H1 (cell line): ENCODE measurements around the gene PTPRD. TPM values are rescaled to one million over a fixed set of nuclear protein-coding genes. Genes with fewer than 3 reads are reported as not detected.

Source experiments
- CTCF ChIA-PET: fragments of 300-600 bp; sonication (Branson Sonifier 250); formaldehyde crosslinking; loops from one replicate; lab custom pipeline; 2021; ENCODE audit not compliant: partially characterized antibody; lab: Charles Lee
- POLR2A ChIA-PET: fragments of 300-600 bp; sonication (Branson Sonifier 250); formaldehyde crosslinking; loops from one replicate; lab custom pipeline; 2021; ENCODE audit warnings: inconsistent platforms; ENCODE audit not compliant: partially characterized antibody; lab: Charles Lee
- DNase-seq, 2 experiments: peaks; one replicate each; pipeline versions ENCODE4 v3.0.0 to v3.0.0-alpha.2; 2010 to 2022; ENCODE audit warnings: low spot score in 2 of 2, low read depth in 1 of 2, mixed read lengths in 1 of 2
- FAIRE-seq: peaks from 2 replicates; lab custom pipeline; 2011; peaks lifted over from hg19 to GRCh38; lab: Jason Lieb, UNC
- H2AFZ ChIP-seq: 2 replicates; pipeline ENCODE4 v1.8.1; 2012; ENCODE audit warnings: low read length, inconsistent platforms
- H2AK5ac ChIP-seq: 2 replicates; pipeline ENCODE4 v1.6.1; 2013; ENCODE audit warnings: low read depth, low read length
- H2BK120ac ChIP-seq: replicated peaks from 2 replicates; pipeline ENCODE3; 2013; ENCODE audit warnings: low read depth, low read length, inconsistent platforms
- H2BK12ac ChIP-seq: 2 replicates; pipeline ENCODE4 v1.6.1; 2013; ENCODE audit warnings: low read depth, low read length
- H2BK15ac ChIP-seq: 2 replicates; pipeline ENCODE4 v1.6.1; 2013; ENCODE audit warnings: low read length
- H2BK20ac ChIP-seq: 2 replicates; pipeline ENCODE4 v1.6.1; 2013; ENCODE audit warnings: low read length
- H2BK5ac ChIP-seq: 2 replicates; pipeline ENCODE4 v1.6.1; 2013; ENCODE audit warnings: low read depth, low read length
- H3K14ac ChIP-seq: 2 replicates; pipeline ENCODE4 v1.6.1; 2013; ENCODE audit warnings: inconsistent platforms; ENCODE audit not compliant: insufficient read length
- H3K18ac ChIP-seq: 2 replicates; pipeline ENCODE4 v1.6.1; 2013; ENCODE audit warnings: low read length; ENCODE audit errors: extremely low read depth
- H3K23ac ChIP-seq: 2 replicates; pipeline ENCODE4 v1.6.1; 2013; ENCODE audit warnings: inconsistent platforms; ENCODE audit not compliant: insufficient read length
- H3K23me2 ChIP-seq: 2 replicates; pipeline ENCODE4 v1.6.1; 2013; ENCODE audit warnings: low read depth, low read length
- H3K27ac ChIP-seq: 2 replicates; pipeline ENCODE4 v1.6.1; 2011; ENCODE audit warnings: low read depth, low read length, inconsistent platforms
- H3K27me3 ChIP-seq, 4 experiments: replicated peaks in 1 of 4; 1 replicate in 1 of 4; 2 replicates in 3 of 4; pipeline versions ENCODE4 v1.6.1 to v1.8.1; 2011 to 2013; ENCODE audit warnings: low read length in 3 of 4, mild to moderate bottlenecking in 3 of 4, inconsistent platforms in 2 of 4, mixed read lengths in 2 of 4, moderate library complexity in 1 of 4; ENCODE audit not compliant: control insufficient read depth in 3 of 4, insufficient read depth in 3 of 4; ENCODE audit errors: extremely low read depth in 1 of 4
- H3K36me3 ChIP-seq, 4 experiments: 2 replicates each; pipeline versions ENCODE4 v1.6.1 to v1.8.1; 2011 to 2013; ENCODE audit warnings: mild to moderate bottlenecking in 4 of 4, low read length in 3 of 4, moderate library complexity in 2 of 4, control low read depth in 1 of 4, inconsistent platforms in 1 of 4; ENCODE audit not compliant: insufficient read depth in 4 of 4, control insufficient read depth in 2 of 4
- H3K4ac ChIP-seq: replicated peaks from 2 replicates; pipeline ENCODE3; 2013; ENCODE audit warnings: low read length, low read depth, mixed read lengths, inconsistent platforms; ENCODE audit not compliant: insufficient read length
- H3K4me1 ChIP-seq, 4 experiments: replicated peaks in 1 of 4; 1 replicate in 1 of 4; 2 replicates in 3 of 4; pipeline versions ENCODE4 v1.6.1 to v1.8.1; 2011 to 2013; ENCODE audit warnings: low read length in 3 of 4, inconsistent platforms in 2 of 4, mixed read lengths in 1 of 4; ENCODE audit not compliant: insufficient read depth in 4 of 4, control insufficient read depth in 3 of 4
- H3K4me2 ChIP-seq, 2 experiments: 2 replicates each; pipeline versions ENCODE4 v1.6.1 to v1.8.1; 2011 to 2013; ENCODE audit warnings: low read depth in 2 of 2, low read length in 2 of 2, control low read depth in 1 of 2, inconsistent platforms in 1 of 2, mild to moderate bottlenecking in 1 of 2; ENCODE audit not compliant: insufficient read depth in 1 of 2
- H3K4me3 ChIP-seq, 4 experiments: fragments of 200-600, 300-600 bp in 1 of 4; sonication (generic), shearing (Covaris generic), sonication (Bioruptor Twin) in 1 of 4; 2 replicates each; pipeline versions ENCODE4 v1.5.1 to v1.8.1; 2011 to 2016; ENCODE audit warnings: low read length in 4 of 4, low read depth in 3 of 4, control low read depth in 2 of 4, inconsistent platforms in 2 of 4, mild to moderate bottlenecking in 2 of 4, mixed read lengths in 1 of 4, moderate library complexity in 1 of 4; ENCODE audit not compliant: insufficient read depth in 2 of 4; ENCODE audit errors: extremely low read depth in 1 of 4
- H3K56ac ChIP-seq: replicated peaks from 2 replicates; pipeline ENCODE3; 2013; ENCODE audit warnings: low read depth, mild to moderate bottlenecking, mixed read lengths, low read length, inconsistent platforms; ENCODE audit not compliant: insufficient read length
- H3K79me1 ChIP-seq: 2 replicates; pipeline ENCODE4 v1.6.1; 2013; ENCODE audit warnings: low read depth, low read length, control low read depth
- H3K79me2 ChIP-seq, 2 experiments: 2 replicates each; pipeline versions ENCODE4 v1.6.1 to v1.8.1; 2012 to 2013; ENCODE audit warnings: low read length in 2 of 2, mild to moderate bottlenecking in 2 of 2, inconsistent platforms in 1 of 2; ENCODE audit not compliant: insufficient read depth in 2 of 2, control insufficient read depth in 1 of 2
- H3K9ac ChIP-seq, 4 experiments: replicated peaks in 1 of 4; 1 replicate in 1 of 4; 2 replicates in 3 of 4; pipeline versions ENCODE4 v1.6.1 to v1.8.1; 2011 to 2013; ENCODE audit warnings: low read depth in 3 of 4, low read length in 3 of 4, control low read depth in 2 of 4, mild to moderate bottlenecking in 2 of 4, moderate library complexity in 2 of 4, inconsistent platforms in 1 of 4; ENCODE audit errors: extremely low read depth in 1 of 4
- H3K9me3 ChIP-seq, 2 experiments: 2 replicates each; pipeline versions ENCODE4 v1.6.1 to v1.8.1; 2012 to 2013; ENCODE audit warnings: mild to moderate bottlenecking in 2 of 2, moderate library complexity in 2 of 2, control low read depth in 1 of 2, inconsistent platforms in 1 of 2, low read depth in 1 of 2, low read length in 1 of 2, mixed read lengths in 1 of 2; ENCODE audit not compliant: insufficient read depth in 2 of 2
- H4K20me1 ChIP-seq, 2 experiments: replicated peaks in 1 of 2; 2 replicates each; pipeline versions ENCODE3 to v1.8.1; 2011 to 2013; ENCODE audit warnings: inconsistent platforms in 2 of 2, low read length in 2 of 2, mild to moderate bottlenecking in 1 of 2; ENCODE audit not compliant: insufficient read depth in 2 of 2, control insufficient read depth in 1 of 2
- H4K5ac ChIP-seq: 2 replicates; pipeline ENCODE4 v1.6.1; 2013; ENCODE audit warnings: low read length, low read depth, mixed read lengths, inconsistent platforms; ENCODE audit not compliant: insufficient read length
- H4K8ac ChIP-seq: 2 replicates; pipeline ENCODE4 v1.8.0; 2013; ENCODE audit warnings: mild to moderate bottlenecking, moderate library complexity, low read length, inconsistent platforms; ENCODE audit not compliant: insufficient read depth; ENCODE audit errors: extremely low read depth
- H4K91ac ChIP-seq: replicated peaks from 2 replicates; pipeline ENCODE3; 2013; ENCODE audit warnings: low read length, mixed read lengths, inconsistent platforms; ENCODE audit not compliant: insufficient read length
- BCL11A ChIP-seq, 2 experiments: IDR thresholded peaks; one replicate each; pipeline ENCODE4 v1.6.1; 2011; ENCODE audit warnings: low read depth in 2 of 2, low read length in 2 of 2, mild to moderate bottlenecking in 2 of 2
- JUN ChIP-seq: IDR thresholded peaks from 2 replicates; pipeline ENCODE4 v1.6.1; 2011; ENCODE audit warnings: low read depth, mild to moderate bottlenecking, improper control_type of control experiment, low read length
- JUND ChIP-seq: IDR thresholded peaks from 2 replicates; pipeline ENCODE4 v1.6.1; 2011; ENCODE audit warnings: mild to moderate bottlenecking, improper control_type of control experiment, low read length
- TAF1 ChIP-seq: IDR thresholded peaks from 2 replicates; pipeline ENCODE4 v1.6.1; 2011; ENCODE audit warnings: mild to moderate bottlenecking, low read depth, low read length
- TCF12 ChIP-seq: IDR thresholded peaks from 2 replicates; pipeline ENCODE4 v1.6.1; 2011; ENCODE audit warnings: low read depth, mild to moderate bottlenecking, low read length
- ZNF274 ChIP-seq: IDR thresholded peaks from 2 replicates; pipeline ENCODE4 v1.7.0; 2012; ENCODE audit warnings: low read length, borderline replicate concordance; ENCODE audit errors: extremely low read depth
- WGBS, 2 experiments: shearing (Covaris generic) in 1 of 2; methylation state at CpG; one replicate each; pipeline versions ENCODE4 v1.1.6 to v1.1.7; 2013 to 2015; ENCODE audit warnings: low lambda C conversion rate in 2 of 2, mixed read lengths in 2 of 2, inconsistent platforms in 1 of 2, low coverage in 1 of 2, missing lambda C conversion rate in 1 of 2; ENCODE audit not compliant: insufficient replicate concordance in 2 of 2, insufficient coverage in 1 of 2, insufficient read length in 1 of 2; ENCODE audit errors: extremely low coverage in 1 of 2, missing lambda C conversion rate in 1 of 2; 5-methylcytosine and 5-hydroxymethylcytosine counted together
- polyA plus RNA-seq, 7 experiments: library from polyadenylated mRNA; depleted of rRNA in 3 of 7; stranded (reverse) in 5 of 7; unstranded in 2 of 7; fragments of >200 nt in 5 of 7; fragments of 200-250 nt in 2 of 7; gene quantifications; 1 replicate in 5 of 7; 2 replicates in 1 of 7; 4 replicates in 1 of 7; pipeline versions ENCODE4 v1.2.1 to v1.2.3, GENCODE V29; 2011 to 2013; ENCODE audit warnings: missing spikeins in 2 of 7, mixed read lengths in 2 of 7
- total RNA-seq: library from RNA; stranded (reverse); fragmentation: NEBNext Ultra II Directional; extraction: Animal tissue kit (Norgen Biotek cat#: 25700); gene quantifications from 2 replicates; pipeline ENCODE4 v1.2.1, GENCODE V29; 2021

The PTPRD gene
- total and polyA plus RNA-seq, 2 of the 8 experiments (the other 6 are each of a cell fraction or from before 2014, with no cell fraction given) = 17.2 to 77.0 TPM

DNA sequence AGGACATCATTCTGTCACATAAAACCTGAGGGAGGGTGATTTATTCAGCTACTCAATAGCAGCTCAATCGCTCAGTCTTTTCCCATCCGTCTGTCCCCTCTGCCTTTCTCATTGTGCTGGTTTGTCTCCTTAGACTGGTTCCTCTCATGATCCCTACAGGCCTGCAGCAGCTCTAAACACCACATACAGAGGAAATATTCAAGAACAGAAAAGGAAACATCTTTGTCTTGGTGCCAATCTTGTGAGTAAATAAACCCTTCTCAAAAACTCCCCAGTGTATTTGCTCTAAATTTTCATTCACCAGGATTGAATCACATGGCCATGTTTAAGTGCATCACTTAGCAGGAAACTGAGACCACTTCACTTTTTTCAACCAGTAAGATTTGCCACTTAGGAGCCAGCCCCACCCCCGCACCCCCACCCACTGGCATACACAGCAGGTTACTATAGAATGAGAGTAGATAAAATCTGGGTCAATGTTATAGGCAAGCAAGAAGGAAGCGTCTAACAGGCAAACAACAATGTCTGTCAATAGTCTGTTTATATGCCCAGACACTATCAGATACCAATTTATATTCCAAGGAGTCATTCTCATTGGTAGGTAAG lies 1917.7 kb downstream of the PTPRD start:
- Histone ChIP-seq H3K23ac (no peak overlapping the region), H2BK5ac (no peak overlapping the region), H2BK12ac (no peak overlapping the region), H3K4me3 (no peak overlapping the region; a peak in 1 of 8 replicates), H2BK15ac (no peak overlapping the region), H3K4me2 (peak overlapping the region in 1 of 2 experiments; percentile 48; a peak in 1 of 4 replicates), H3K79me1 (no peaks in the 10 kb centered on the region), H3K36me3 (no peaks in the 10 kb centered on the region), H2BK120ac (no peak overlapping the region), H4K5ac (no peak overlapping the region), H4K91ac (no peak overlapping the region), H3K4me1 (peaks cover 0 to 13% (median 9%) of the 10 kb centered on the region in 4 experiments; a peak in 5 of 7 replicates), H3K9ac (no peak overlapping the region), H3K56ac (no peak overlapping the region), H3K27me3 (no peaks in the 10 kb centered on the region), H3K18ac (no peak overlapping the region), H3K23me2 (no peaks in the 10 kb centered on the region), H2BK20ac (no peak overlapping the region), H3K79me2 (peaks cover 0 to 5% of the 10 kb centered on the region in 2 experiments; a peak in 2 of 4 replicates), H3K27ac (no peak overlapping the region), H2AFZ (no peak overlapping the region), H3K9me3 (no peaks in the 10 kb centered on the region), H4K20me1 (no peaks in the 10 kb centered on the region), H3K14ac (no peak overlapping the region), H3K4ac (no peak overlapping the region), H2AK5ac (no peak overlapping the region), H4K8ac (no peak overlapping the region)
- FAIRE-seq (no peak), DNase-seq (no peak)
- CTCF ChIA-PET = interaction anchor here (1.2 to 4.4 kb wide), 2 partner anchors 20 to 21 kb away, joined by 6 to 17 read pairs; no protein-coding TSS in a partner anchor
- POLR2A ChIA-PET = interaction anchor here (0.9 kb wide), 1 partner anchor 8 kb away, joined by 3 read pairs; no protein-coding TSS in a partner anchor
- WGBS, 2 experiments = 50% methylated on average over 4 of the region's 4 CpGs; no CpG with 5 or more reads in 1 of the 2 experiments
- TF ChIP-seq JUND (no peak), JUN (no peak), TCF12 (no peak), TAF1 (no peak), BCL11A (IDR thresholded peaks at IDR 0.05; ENCODE audit: low read depth in 2 of 2, low read length in 2 of 2) (no peak), ZNF274 (no peak)
